Endothelial cell (in vitro differentiated cells): Measurements from ENCODE around the gene TMEM106C. TPM values are rescaled to one million over a fixed set of nuclear protein-coding genes. Genes with fewer than 3 reads are reported as not detected.

Experiments
- DNase-seq: peaks from one replicate; pipeline ENCODE4 v3.0.0; 2021; ENCODE audit warnings: low spot score
- H3K27ac Mint-ChIP-seq: one replicate; pipeline ENCODE4 v1.8.0; 2021; ENCODE audit warnings: mixed read lengths, inconsistent platforms; ENCODE audit not compliant: unreplicated experiment
- H3K27me3 Mint-ChIP-seq: one replicate; pipeline ENCODE4 v1.8.0; 2021; ENCODE audit warnings: mild to moderate bottlenecking, moderate library complexity, mixed read lengths, inconsistent platforms; ENCODE audit not compliant: unreplicated experiment
- H3K36me3 Mint-ChIP-seq: one replicate; pipeline ENCODE4 v1.8.0; 2021; ENCODE audit warnings: mild to moderate bottlenecking, low read depth, mixed read lengths, inconsistent platforms; ENCODE audit not compliant: unreplicated experiment
- H3K4me1 Mint-ChIP-seq: one replicate; pipeline ENCODE4 v1.8.0; 2021; ENCODE audit warnings: mild to moderate bottlenecking, mixed read lengths, inconsistent platforms; ENCODE audit not compliant: unreplicated experiment
- H3K4me3 Mint-ChIP-seq: one replicate; pipeline ENCODE4 v1.8.0; 2021; ENCODE audit warnings: mild to moderate bottlenecking, mixed read lengths, inconsistent platforms; ENCODE audit not compliant: unreplicated experiment
- H3K9me3 Mint-ChIP-seq: one replicate; pipeline ENCODE4 v1.8.0; 2021; ENCODE audit warnings: mixed read lengths, inconsistent platforms; ENCODE audit not compliant: unreplicated experiment
- CTCF ChIP-seq: fragments of 200-600 bp; sonication (generic); IDR thresholded peaks from one replicate; pipeline ENCODE4 v1.5.0; 2021; ENCODE audit warnings: antibody characterized with exemption; ENCODE audit not compliant: unreplicated experiment
- total RNA-seq: library from RNA; stranded (reverse); fragmentation: NEBNext Ultra II Directional; extraction: Animal tissue kit (Norgen Biotek cat#: 25700); gene quantifications from one replicate; pipeline ENCODE4 v1.2.1, GENCODE V29; 2021; ENCODE audit not compliant: unreplicated experiment

TMEM106C gene
- total RNA-seq, 1 donor from 2014 or later, result 41.0 TPM

- DNase-seq, result no peak
- H3K27me3 Mint-ChIP-seq, result peaks cover 3% of the 10 kb centered on the region
- no peaks in the 10 kb centered on the region for H3K9me3 Mint-ChIP-seq
- TF ChIP-seq CTCF, result no peak
- no peak overlapping the region for H3K27ac Mint-ChIP-seq
- H3K36me3 Mint-ChIP-seq, result no peaks in the 10 kb centered on the region
- peaks cover 3% of the 10 kb centered on the region for H3K4me1 Mint-ChIP-seq
- H3K4me3 Mint-ChIP-seq, result no peak overlapping the region
Measured at GRCh38 chr12:47931187-47931586, 32.2 kb upstream of the TMEM106C start.

- no peak overlapping the region for H3K27ac Mint-ChIP-seq
- no peaks in the 10 kb centered on the region for H3K9me3 Mint-ChIP-seq
- peaks cover 3% of the 10 kb centered on the region for H3K27me3 Mint-ChIP-seq
- no peak overlapping the region for H3K4me3 Mint-ChIP-seq
- no peak for TF ChIP-seq CTCF
- DNase-seq, result no peak
- H3K4me1 Mint-ChIP-seq, result no peaks in the 10 kb centered on the region
- H3K36me3 Mint-ChIP-seq, result no peaks in the 10 kb centered on the region
Measured at GRCh38 chr12:47935184-47935583, 28.2 kb upstream of the TMEM106C start.

DNA sequence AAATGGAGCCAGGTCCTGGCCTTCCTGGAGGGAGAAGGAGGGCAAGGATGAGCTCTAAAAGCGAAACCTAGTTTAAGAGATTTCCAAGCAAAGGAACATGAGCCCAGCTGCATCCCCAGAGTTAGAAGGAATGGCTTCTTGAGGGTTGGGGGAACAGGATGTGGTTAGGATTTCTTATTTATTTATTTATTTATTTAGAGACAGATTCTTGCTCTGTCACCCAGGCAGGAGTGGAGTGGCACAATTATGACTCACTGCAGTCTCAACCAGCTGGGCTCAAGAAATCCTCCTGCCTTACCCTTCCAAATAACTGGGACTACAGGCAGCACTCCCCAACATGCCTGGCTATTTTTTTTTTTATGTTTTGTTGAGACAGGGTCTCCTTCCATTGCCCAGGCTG, 25.3 kb upstream of the TMEM106C start:
- no peak for DNase-seq
- H3K36me3 Mint-ChIP-seq, result peaks cover 3% of the 10 kb centered on the region
- no peak overlapping the region for H3K4me3 Mint-ChIP-seq
- H3K9me3 Mint-ChIP-seq, result no peaks in the 10 kb centered on the region
- H3K4me1 Mint-ChIP-seq, result peaks cover 5% of the 10 kb centered on the region
- peaks cover 12% of the 10 kb centered on the region for H3K27me3 Mint-ChIP-seq
- H3K27ac Mint-ChIP-seq, result no peak overlapping the region
- no peak for TF ChIP-seq CTCF

DNA sequence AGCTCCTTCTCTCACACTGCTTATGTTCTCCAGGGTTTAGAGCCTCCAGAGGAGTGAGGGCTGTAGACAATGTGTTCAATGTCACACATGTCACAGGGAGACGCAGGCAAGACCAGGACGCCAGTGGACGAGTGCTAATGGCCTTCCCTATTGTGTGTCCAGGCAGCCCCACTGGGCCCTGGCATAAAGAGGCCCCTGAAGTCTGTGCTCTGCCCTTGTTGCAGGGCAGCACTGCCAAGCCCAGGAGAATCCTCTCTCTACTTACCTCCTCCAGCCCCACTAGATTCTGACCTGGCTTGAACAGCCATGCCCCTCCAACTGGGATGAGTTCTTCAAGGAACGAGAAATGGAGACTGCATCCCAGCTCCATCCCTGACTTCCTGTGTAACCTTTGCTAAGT, 24.8 kb upstream of the TMEM106C start:
- no peak for TF ChIP-seq CTCF
- peaks cover 3% of the 10 kb centered on the region for H3K36me3 Mint-ChIP-seq

DNA sequence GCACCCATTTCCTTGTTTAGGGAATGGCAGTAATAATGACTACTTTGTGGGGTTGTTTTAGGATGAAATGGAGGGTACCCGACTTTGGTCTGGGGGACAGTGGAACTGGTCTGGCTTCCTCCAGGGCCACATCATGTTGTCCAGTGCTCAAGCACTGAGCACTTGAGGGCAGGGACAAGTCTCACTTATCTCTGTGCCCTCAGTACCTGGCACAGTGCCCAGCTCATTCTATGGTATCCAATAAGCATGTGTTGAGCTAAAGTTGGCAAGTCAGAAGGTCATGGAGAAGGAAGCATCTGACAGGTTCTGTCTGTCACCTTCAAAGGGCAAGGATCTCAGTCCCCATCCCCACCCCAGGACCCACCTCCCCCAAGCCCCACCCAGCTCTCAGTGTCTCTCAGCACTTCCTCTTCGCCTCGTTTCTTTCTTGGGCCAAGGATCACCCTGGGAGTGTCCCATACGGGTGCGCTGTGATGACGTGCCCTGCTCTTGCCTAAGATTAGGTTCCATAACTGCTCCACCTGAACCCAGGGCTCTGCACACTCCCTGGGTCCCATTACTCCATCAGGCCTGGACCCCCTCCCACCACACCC, 24.3 kb upstream of the TMEM106C start:
- Mint-ChIP-seq H3K27me3 (peaks cover 12% of the 10 kb centered on the region), H3K4me3 (no peak overlapping the region), H3K4me1 (peaks cover 5% of the 10 kb centered on the region), H3K9me3 (no peaks in the 10 kb centered on the region), H3K27ac (no peak overlapping the region), H3K36me3 (peaks cover 3% of the 10 kb centered on the region)
- TF ChIP-seq CTCF, result no peak
- DNase-seq, result no peak

More for the DNA sequence above, 24.8 kb upstream of the TMEM106C start:
- H3K4me3 Mint-ChIP-seq, result no peak overlapping the region
- H3K9me3 Mint-ChIP-seq, result no peaks in the 10 kb centered on the region
- DNase-seq, result no peak
- H3K4me1 Mint-ChIP-seq, result peaks cover 5% of the 10 kb centered on the region
- H3K27me3 Mint-ChIP-seq, result peaks cover 12% of the 10 kb centered on the region
- no peak overlapping the region for H3K27ac Mint-ChIP-seq
